Measurements from ENCODE around the gene ZNF646. TPM values are rescaled to one million over a fixed set of nuclear protein-coding genes. Genes with fewer than 3 reads are reported as not detected.

The ZNF646 gene
- total RNA-seq, 2 experiments from 2014 or later, result 30.1 to 33.8 TPM

DNA sequence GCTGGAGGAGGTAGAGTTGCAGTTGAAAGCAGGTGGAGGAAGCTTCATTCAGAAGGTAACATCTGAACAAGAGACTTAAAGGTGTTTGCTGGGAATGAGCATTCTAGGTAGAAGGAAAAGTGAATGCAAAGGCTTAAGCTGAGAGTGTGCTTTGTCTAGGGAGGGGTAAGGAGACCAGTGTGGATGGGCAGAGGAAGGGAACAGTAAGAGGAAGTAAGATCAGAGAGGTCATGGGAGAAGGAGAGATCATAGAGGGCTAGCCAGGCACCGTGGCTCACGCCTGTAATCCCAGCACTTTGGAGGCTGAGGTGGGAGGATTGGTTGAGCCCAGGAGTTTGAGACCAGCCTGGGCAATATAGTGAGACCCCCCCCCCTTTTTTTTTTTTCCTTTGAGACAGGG lies 37.5 kb upstream of the ZNF646 start:
- H3K36me3 ChIP-seq (ENCODE audit: insufficient read depth, low read length), result peaks cover 4% of the 10 kb centered on the region; the same call in 1 of the 2 replicates
- ChIA-PET CTCF (ENCODE audit: unreplicated experiment) (no interaction called here), POLR2A (interaction anchor here (1.1 kb wide), 1 partner anchor 10 kb away, joined by 3 read pairs; no protein-coding TSS in a partner anchor)
- H3K79me2 ChIP-seq (ENCODE audit: insufficient read depth, low read depth, low read length), result no peaks in the 10 kb centered on the region; the same call in 1 of the 2 replicates
- H3K4me1 ChIP-seq (ENCODE audit: insufficient read depth, low read length, poor library complexity, severe bottlenecking), result peaks cover 18% of the 10 kb centered on the region
- intact Hi-C loops (cut with micrococcal nuclease; ENCODE audit: unreplicated experiment), result no loop called here
- no TSS peak for BruUV-seq (replicated peaks)
- DNase-seq (ENCODE audit: low spot score), result no peak
- no peak overlapping the region for H3K27ac ChIP-seq (ENCODE audit: low read depth, low read length, poor library complexity, severe bottlenecking)
- TF ChIP-seq EZH2phosphoT487 (IDR thresholded peaks at IDR 0.05; ENCODE audit: borderline replicate concordance, low read depth, low read length) (no peak), CTCF (conservative IDR thresholded peaks at IDR 0.05; ENCODE audit: low read length) (no peak)
- H3K4me2 ChIP-seq (ENCODE audit: low read length), result no peak overlapping the region
- H3K9me2 ChIP-seq (ENCODE audit: insufficient read depth, low read length), result no peaks in the 10 kb centered on the region
- no peaks in the 10 kb centered on the region for H3K9me3 ChIP-seq (ENCODE audit: low read length)
- no peaks in the 10 kb centered on the region for H4K20me1 ChIP-seq (ENCODE audit: insufficient read depth, low read length)
- H3K4me3 ChIP-seq (ENCODE audit: low read depth, low read length, poor library complexity, severe bottlenecking), result no peak overlapping the region
- no peak overlapping the region for H2AFZ ChIP-seq (ENCODE audit: low read length)

- Histone ChIP-seq H3K79me2 (ENCODE audit: insufficient read depth, low read depth, low read length) (no peaks in the 10 kb centered on the region; the same call in 1 of the 2 replicates), H3K9me2 (ENCODE audit: insufficient read depth, low read length) (no peaks in the 10 kb centered on the region), H3K4me1 (ENCODE audit: insufficient read depth, low read length, poor library complexity, severe bottlenecking) (peaks cover 5% of the 10 kb centered on the region), H3K4me3 (ENCODE audit: low read depth, low read length, poor library complexity, severe bottlenecking) (no peak overlapping the region), H4K20me1 (ENCODE audit: insufficient read depth, low read length) (no peaks in the 10 kb centered on the region), H3K4me2 (ENCODE audit: low read length) (no peak overlapping the region), H3K36me3 (ENCODE audit: insufficient read depth, low read length) (peaks cover 4% of the 10 kb centered on the region; the same call in 1 of the 2 replicates), H2AFZ (ENCODE audit: low read length) (no peak overlapping the region), H3K27ac (ENCODE audit: low read depth, low read length, poor library complexity, severe bottlenecking) (no peak overlapping the region), H3K9me3 (ENCODE audit: low read length) (no peaks in the 10 kb centered on the region)
- intact Hi-C loops (cut with micrococcal nuclease; ENCODE audit: unreplicated experiment), result no loop called here
- BruUV-seq (replicated peaks), result no TSS peak
- no peak for DNase-seq (ENCODE audit: low spot score)
- CTCF ChIA-PET (ENCODE audit: unreplicated experiment), result no interaction called here
- TF ChIP-seq EZH2phosphoT487 (IDR thresholded peaks at IDR 0.05; ENCODE audit: borderline replicate concordance, low read depth, low read length), result no peak
- no peak for TF ChIP-seq CTCF (conservative IDR thresholded peaks at IDR 0.05; ENCODE audit: low read length)
- POLR2A ChIA-PET, result interaction anchor here (0.5 kb wide), 1 partner anchor 21 kb away, joined by 3 read pairs; no protein-coding TSS in a partner anchor
Measured at GRCh38 chr16:31038993-31039392, 35.2 kb upstream of the ZNF646 start.

DNA sequence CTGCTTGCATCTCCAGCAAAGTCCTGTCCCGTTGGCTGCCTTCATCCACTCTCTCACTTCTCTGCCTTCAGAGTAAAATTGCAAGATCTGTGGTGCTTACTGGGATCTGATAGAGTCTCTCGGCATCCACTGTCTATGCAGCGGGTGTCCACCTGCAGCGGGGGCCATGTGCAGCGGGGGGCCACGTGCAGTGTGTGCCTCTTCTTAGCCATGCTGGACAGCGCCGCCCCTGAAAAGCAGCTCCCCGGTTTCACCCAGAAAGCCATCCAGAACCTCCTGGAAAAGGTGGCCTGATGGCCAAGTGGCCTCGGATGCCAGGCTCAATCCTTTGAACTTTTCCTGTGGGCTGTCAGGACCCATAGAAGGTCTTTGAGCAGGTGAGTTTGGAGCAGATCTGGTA lies 31.4 kb upstream of the ZNF646 start:
- intact Hi-C loops (cut with micrococcal nuclease; ENCODE audit: unreplicated experiment), result no loop called here
- Histone ChIP-seq H3K4me1 (ENCODE audit: insufficient read depth, low read length, poor library complexity, severe bottlenecking) (no peaks in the 10 kb centered on the region), H3K36me3 (ENCODE audit: insufficient read depth, low read length) (no peaks in the 10 kb centered on the region; the same call in 1 of the 2 replicates), H3K4me2 (ENCODE audit: low read length) (no peak overlapping the region), H3K27ac (ENCODE audit: low read depth, low read length, poor library complexity, severe bottlenecking) (no peak overlapping the region), H3K9me3 (ENCODE audit: low read length) (no peaks in the 10 kb centered on the region), H4K20me1 (ENCODE audit: insufficient read depth, low read length) (no peaks in the 10 kb centered on the region), H3K9me2 (ENCODE audit: insufficient read depth, low read length) (no peaks in the 10 kb centered on the region), H3K79me2 (ENCODE audit: insufficient read depth, low read depth, low read length) (no peaks in the 10 kb centered on the region), H2AFZ (ENCODE audit: low read length) (no peak overlapping the region), H3K4me3 (ENCODE audit: low read depth, low read length, poor library complexity, severe bottlenecking) (no peak overlapping the region)
- POLR2A ChIA-PET, result interaction anchor here (0.5 kb wide), 1 partner anchor 40 kb away, joined by 3 read pairs; no protein-coding TSS in a partner anchor
- CTCF ChIA-PET (ENCODE audit: unreplicated experiment), result interaction anchor here (0.6 kb wide), 1 partner anchor 9 kb away, joined by 3 read pairs; the partner anchor contains the start of gene STX4
- BruUV-seq (replicated peaks), result no TSS peak
- no peak for DNase-seq (ENCODE audit: low spot score)
- TF ChIP-seq CTCF (conservative IDR thresholded peaks at IDR 0.05; ENCODE audit: low read length) (no peak), EZH2phosphoT487 (IDR thresholded peaks at IDR 0.05; ENCODE audit: borderline replicate concordance, low read depth, low read length) (no peak)
